Thoracic aorta (tissue), 2 donors: ENCODE measurements around the gene COG5. TPM values are rescaled to one million over a fixed set of nuclear protein-coding genes. Genes with fewer than 3 reads are reported as not detected.

Source experiments
- ATAC-seq: fragments of 150-250 bp; one replicate; pipeline ENCODE4 v1.8.0; 2017; ENCODE audit warnings: low read depth; ENCODE audit not compliant: insufficient number of reproducible peaks, low FRiP score
- DNase-seq: peaks from one replicate; pipeline ENCODE4 v3.0.0-alpha.2; 2020; ENCODE audit warnings: low spot score
- H3K27ac ChIP-seq, 2 donors: fragments of 200-600 bp; sonication (generic); 1 replicate in 1 of 2; 2 replicates in 1 of 2; pipeline ENCODE4 v1.5.1; 2016; ENCODE audit warnings: mild to moderate bottlenecking in 2 of 2, moderate library complexity in 2 of 2
- H3K27me3 ChIP-seq: fragments of 200-600 bp; sonication (generic); replicated peaks from 2 replicates; pipeline ENCODE4 v1.6.0; 2016; ENCODE audit warnings: mild to moderate bottlenecking; ENCODE audit not compliant: insufficient read depth
- H3K36me3 ChIP-seq: fragments of 200-600 bp; sonication (generic); one replicate; pipeline ENCODE4 v1.5.1; 2016
- H3K4me1 ChIP-seq, 2 donors: fragments of 200-600 bp; sonication (generic); 1 replicate in 1 of 2; 2 replicates in 1 of 2; pipeline versions ENCODE4 v1.5.1 to v1.6.0; 2016; ENCODE audit warnings: low read depth in 2 of 2, mild to moderate bottlenecking in 1 of 2; ENCODE audit not compliant: control insufficient read depth in 1 of 2
- H3K4me3 ChIP-seq: fragments of 200-600 bp; sonication (generic); 2 replicates; pipeline ENCODE4 v1.5.1; 2016; ENCODE audit warnings: mild to moderate bottlenecking
- H3K9me3 ChIP-seq: fragments of 200-600 bp; sonication (generic); 2 replicates; pipeline ENCODE4 v1.5.1; 2016
- total RNA-seq, 2 donors: library from RNA; depleted of rRNA; stranded (reverse); fragments of >200 nt; gene quantifications; one replicate each; pipeline versions ENCODE4 v1.1.0 to v1.2.3, GENCODE V29; 2016
- TF ChIP-seq, protein P1 (sequence below): fragments of 200-600 bp; sonication (generic); IDR thresholded peaks from one replicate; pipeline ENCODE4 v1.5.1; 2019; ENCODE audit warnings: antibody characterized with exemption

Gene COG5
- total RNA-seq, 2 donors from 2014 or later, result 52.5 to 72.4 TPM

DNA sequence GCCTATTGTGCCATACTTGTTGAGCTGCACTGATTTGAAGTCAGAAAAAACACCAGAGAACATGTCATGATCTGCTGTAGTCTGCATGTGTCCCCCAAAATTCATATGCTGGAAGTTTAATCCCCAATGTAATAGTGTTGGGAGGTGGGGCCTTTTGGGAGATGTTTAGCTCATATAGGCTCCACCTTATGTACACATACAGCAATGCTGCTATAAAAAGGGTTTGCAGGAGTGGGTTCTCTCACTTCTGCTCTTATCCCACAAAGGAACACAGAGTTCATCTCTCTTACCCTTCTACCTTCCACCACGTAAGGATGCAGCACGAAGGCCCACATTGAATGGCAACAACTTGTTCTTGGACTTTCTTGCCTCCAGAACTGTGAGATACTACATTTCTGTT is 70.8 kb downstream of the COG5 start:
- Histone ChIP-seq H3K4me1 (peaks cover 0 to 6% of the 10 kb centered on the region in 2 donors), H3K27me3 (no peaks in the 10 kb centered on the region), H3K4me3 (no peak overlapping the region), H3K27ac (no peak overlapping the region), H3K36me3 (no peaks in the 10 kb centered on the region), H3K9me3 (no peaks in the 10 kb centered on the region)
- TF ChIP-seq, protein P1, sequence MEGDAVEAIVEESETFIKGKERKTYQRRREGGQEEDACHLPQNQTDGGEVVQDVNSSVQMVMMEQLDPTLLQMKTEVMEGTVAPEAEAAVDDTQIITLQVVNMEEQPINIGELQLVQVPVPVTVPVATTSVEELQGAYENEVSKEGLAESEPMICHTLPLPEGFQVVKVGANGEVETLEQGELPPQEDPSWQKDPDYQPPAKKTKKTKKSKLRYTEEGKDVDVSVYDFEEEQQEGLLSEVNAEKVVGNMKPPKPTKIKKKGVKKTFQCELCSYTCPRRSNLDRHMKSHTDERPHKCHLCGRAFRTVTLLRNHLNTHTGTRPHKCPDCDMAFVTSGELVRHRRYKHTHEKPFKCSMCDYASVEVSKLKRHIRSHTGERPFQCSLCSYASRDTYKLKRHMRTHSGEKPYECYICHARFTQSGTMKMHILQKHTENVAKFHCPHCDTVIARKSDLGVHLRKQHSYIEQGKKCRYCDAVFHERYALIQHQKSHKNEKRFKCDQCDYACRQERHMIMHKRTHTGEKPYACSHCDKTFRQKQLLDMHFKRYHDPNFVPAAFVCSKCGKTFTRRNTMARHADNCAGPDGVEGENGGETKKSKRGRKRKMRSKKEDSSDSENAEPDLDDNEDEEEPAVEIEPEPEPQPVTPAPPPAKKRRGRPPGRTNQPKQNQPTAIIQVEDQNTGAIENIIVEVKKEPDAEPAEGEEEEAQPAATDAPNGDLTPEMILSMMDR, result no peak
- ATAC-seq (no peak), DNase-seq (no peak)

DNA sequence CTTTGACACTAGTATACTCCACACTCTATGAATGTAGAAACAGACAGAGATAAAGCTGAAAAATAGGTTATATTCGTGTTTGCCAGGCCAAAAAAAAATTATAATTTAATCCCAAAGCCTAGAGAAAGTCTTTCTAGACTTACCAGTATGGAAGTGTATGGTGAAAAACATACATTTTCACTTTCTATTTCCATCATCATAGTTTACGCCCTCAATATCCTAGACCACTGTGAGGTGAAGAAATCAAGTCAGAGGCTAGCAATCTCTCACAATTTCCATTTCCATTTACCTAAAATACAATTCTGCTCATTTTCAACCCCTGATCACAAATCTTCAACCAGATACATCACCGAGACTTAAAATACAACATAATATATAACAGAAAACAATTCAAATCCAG is 77.7 kb downstream of the COG5 start:
- ATAC-seq (no peak), DNase-seq (no peak)
- H3K27me3 ChIP-seq, result no peaks in the 10 kb centered on the region
- H3K36me3 ChIP-seq, result no peaks in the 10 kb centered on the region
- no peak overlapping the region for H3K4me3 ChIP-seq
- no peak overlapping the region for H3K27ac ChIP-seq
- no peaks in the 10 kb centered on the region for H3K9me3 ChIP-seq
- peaks cover 0 to 6% of the 10 kb centered on the region in 2 donors for H3K4me1 ChIP-seq
- TF ChIP-seq, protein P1, result no peak

DNA sequence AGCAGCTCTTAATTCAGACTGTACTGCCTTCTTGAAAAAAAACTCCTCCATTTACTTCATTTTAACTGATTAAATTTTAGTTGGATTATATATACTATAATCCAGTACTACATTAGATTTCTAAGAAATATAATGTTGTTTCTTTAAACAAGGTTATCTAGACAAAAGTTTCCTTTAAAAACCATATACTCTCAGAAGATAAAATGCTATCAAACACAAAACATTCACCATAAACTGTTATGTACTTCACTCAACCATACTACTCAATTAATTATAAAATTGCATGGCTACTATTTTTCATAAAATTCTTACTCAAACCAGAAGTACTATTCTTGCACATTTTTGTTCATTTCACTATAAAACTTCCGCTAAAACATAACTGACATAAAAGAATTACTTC is 81.1 kb downstream of the COG5 start:
- Histone ChIP-seq H3K4me3 (no peak overlapping the region), H3K27ac (no peak overlapping the region), H3K9me3 (no peaks in the 10 kb centered on the region), H3K27me3 (no peaks in the 10 kb centered on the region), H3K4me1 (no peaks in the 10 kb centered on the region), H3K36me3 (no peaks in the 10 kb centered on the region)
- TF ChIP-seq, protein P1, result no peak
- no peak for ATAC-seq
- no peak for DNase-seq

DNA sequence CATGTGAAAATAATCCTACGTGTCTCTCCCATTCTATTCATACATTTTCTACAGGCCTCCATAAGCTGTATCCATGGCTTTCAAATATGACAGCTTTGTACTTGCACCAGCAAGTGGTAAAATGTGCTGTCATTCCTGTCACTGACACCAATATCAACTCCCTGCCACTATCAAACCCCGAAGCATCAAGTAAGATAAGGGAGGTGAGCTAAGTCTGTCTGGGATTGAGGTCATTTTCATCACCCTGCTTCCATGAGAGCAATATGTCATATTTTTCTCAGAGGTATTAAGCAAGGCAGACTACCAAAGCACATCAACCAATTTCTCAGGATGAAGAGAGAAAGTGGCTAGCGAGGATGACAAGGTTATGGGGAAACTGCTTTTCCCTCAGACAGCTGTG is 82.8 kb downstream of the COG5 start:
- Histone ChIP-seq H3K4me3 (no peak overlapping the region), H3K9me3 (no peaks in the 10 kb centered on the region), H3K27ac (no peak overlapping the region), H3K4me1 (no peaks in the 10 kb centered on the region), H3K27me3 (no peaks in the 10 kb centered on the region), H3K36me3 (no peaks in the 10 kb centered on the region)
- ATAC-seq (no peak), DNase-seq (no peak)
- TF ChIP-seq, protein P1, result no peak

DNA sequence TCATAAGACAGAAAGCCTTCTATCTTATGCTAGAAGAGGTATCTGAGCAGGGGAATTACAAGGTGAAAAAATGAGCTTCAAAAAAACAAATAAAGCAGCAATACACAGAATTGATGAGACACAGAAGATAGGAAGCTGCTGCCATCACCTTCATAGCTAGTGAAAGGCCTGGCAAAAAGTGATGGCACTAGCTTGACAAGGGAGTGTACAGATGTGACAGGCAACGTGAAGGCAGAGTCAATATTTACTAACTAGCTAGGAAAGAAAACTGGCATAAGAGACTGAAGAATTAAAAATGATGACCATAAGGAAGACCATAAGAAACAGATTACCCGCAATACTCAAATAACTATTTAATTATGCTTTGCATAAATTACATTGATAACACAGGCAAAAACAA is 84.4 kb downstream of the COG5 start:
- ATAC-seq (no peak), DNase-seq (no peak)
- Histone ChIP-seq H3K36me3 (no peaks in the 10 kb centered on the region), H3K27ac (no peak overlapping the region), H3K4me3 (no peak overlapping the region), H3K9me3 (no peaks in the 10 kb centered on the region), H3K4me1 (no peaks in the 10 kb centered on the region), H3K27me3 (no peaks in the 10 kb centered on the region)
- TF ChIP-seq, protein P1, result no peak
